ENCODE results near the gene MTRR.

Gene MTRR

DNA sequence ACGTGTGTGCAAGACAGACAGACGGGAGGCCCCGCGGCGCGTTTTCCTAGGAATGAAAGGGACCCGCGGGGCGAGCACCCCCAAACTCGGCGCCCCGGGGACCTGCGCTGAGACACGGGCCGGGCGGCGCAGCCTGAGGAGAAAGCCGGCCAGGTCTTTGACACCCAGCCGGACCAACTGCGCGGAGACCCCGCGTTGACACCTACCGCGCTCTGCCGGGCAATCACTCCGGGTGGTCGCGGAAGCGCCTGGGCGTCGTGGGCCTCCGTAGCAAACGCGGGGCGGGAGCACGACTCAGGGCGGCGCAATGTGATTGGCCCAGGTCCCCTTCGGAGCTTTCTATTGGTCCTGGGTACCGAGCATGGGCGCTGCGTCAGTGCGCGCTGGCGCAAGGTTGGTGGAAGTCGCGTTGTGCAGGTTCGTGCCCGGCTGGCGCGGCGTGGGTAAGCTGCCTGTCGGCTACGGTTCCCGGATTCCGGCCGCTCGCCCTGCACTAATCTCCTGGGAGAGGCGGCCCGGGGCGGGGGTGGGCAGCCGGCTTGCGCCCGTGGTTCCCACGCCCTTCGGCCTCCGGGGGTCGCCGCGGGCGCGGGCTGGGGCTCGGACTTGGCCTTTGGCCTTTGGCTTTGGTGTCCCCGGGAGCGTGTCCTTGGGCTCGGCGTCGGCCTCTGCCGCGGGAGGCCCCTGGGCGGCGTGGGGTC is at the start of gene MTRR, which contains the start of gene FASTKD3 (continued):
- TF ChIP-seq ZSCAN23 (tag by site-specific recombination; IDR thresholded peaks at IDR 0.05), result no peak
- TF ChIP-seq, protein P1, sequence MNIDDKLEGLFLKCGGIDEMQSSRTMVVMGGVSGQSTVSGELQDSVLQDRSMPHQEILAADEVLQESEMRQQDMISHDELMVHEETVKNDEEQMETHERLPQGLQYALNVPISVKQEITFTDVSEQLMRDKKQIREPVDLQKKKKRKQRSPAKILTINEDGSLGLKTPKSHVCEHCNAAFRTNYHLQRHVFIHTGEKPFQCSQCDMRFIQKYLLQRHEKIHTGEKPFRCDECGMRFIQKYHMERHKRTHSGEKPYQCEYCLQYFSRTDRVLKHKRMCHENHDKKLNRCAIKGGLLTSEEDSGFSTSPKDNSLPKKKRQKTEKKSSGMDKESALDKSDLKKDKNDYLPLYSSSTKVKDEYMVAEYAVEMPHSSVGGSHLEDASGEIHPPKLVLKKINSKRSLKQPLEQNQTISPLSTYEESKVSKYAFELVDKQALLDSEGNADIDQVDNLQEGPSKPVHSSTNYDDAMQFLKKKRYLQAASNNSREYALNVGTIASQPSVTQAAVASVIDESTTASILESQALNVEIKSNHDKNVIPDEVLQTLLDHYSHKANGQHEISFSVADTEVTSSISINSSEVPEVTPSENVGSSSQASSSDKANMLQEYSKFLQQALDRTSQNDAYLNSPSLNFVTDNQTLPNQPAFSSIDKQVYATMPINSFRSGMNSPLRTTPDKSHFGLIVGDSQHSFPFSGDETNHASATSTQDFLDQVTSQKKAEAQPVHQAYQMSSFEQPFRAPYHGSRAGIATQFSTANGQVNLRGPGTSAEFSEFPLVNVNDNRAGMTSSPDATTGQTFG (tag by site-specific recombination; IDR thresholded peaks at IDR 0.05; ENCODE audit: borderline replicate concordance), result no peak
- no peak for TF ChIP-seq RBAK (tag by site-specific recombination; IDR thresholded peaks at IDR 0.05)
- no peak for TF ChIP-seq ZNF239 (tag by site-specific recombination; IDR thresholded peaks at IDR 0.05)
- peak; percentile 98 for TF ChIP-seq GLIS2 (tag by site-specific recombination; IDR thresholded peaks at IDR 0.05)
- TF ChIP-seq, protein P2, sequence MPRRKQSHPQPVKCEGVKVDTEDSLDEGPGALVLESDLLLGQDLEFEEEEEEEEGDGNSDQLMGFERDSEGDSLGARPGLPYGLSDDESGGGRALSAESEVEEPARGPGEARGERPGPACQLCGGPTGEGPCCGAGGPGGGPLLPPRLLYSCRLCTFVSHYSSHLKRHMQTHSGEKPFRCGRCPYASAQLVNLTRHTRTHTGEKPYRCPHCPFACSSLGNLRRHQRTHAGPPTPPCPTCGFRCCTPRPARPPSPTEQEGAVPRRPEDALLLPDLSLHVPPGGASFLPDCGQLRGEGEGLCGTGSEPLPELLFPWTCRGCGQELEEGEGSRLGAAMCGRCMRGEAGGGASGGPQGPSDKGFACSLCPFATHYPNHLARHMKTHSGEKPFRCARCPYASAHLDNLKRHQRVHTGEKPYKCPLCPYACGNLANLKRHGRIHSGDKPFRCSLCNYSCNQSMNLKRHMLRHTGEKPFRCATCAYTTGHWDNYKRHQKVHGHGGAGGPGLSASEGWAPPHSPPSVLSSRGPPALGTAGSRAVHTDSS (tag by site-specific recombination; IDR thresholded peaks at IDR 0.05), result no peak
- TF ChIP-seq, protein P3, sequence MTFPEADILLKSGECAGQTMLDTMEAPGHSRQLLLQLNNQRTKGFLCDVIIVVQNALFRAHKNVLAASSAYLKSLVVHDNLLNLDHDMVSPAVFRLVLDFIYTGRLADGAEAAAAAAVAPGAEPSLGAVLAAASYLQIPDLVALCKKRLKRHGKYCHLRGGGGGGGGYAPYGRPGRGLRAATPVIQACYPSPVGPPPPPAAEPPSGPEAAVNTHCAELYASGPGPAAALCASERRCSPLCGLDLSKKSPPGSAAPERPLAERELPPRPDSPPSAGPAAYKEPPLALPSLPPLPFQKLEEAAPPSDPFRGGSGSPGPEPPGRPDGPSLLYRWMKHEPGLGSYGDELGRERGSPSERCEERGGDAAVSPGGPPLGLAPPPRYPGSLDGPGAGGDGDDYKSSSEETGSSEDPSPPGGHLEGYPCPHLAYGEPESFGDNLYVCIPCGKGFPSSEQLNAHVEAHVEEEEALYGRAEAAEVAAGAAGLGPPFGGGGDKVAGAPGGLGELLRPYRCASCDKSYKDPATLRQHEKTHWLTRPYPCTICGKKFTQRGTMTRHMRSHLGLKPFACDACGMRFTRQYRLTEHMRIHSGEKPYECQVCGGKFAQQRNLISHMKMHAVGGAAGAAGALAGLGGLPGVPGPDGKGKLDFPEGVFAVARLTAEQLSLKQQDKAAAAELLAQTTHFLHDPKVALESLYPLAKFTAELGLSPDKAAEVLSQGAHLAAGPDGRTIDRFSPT (tag by site-specific recombination; IDR thresholded peaks at IDR 0.05), result peak; percentile 99
- no peak for TF ChIP-seq ZNF747 (tag by site-specific recombination; IDR thresholded peaks at IDR 0.05)
- no peak for TF ChIP-seq ZNF175 (tag by site-specific recombination; IDR thresholded peaks at IDR 0.05)
- TF ChIP-seq, protein P4, sequence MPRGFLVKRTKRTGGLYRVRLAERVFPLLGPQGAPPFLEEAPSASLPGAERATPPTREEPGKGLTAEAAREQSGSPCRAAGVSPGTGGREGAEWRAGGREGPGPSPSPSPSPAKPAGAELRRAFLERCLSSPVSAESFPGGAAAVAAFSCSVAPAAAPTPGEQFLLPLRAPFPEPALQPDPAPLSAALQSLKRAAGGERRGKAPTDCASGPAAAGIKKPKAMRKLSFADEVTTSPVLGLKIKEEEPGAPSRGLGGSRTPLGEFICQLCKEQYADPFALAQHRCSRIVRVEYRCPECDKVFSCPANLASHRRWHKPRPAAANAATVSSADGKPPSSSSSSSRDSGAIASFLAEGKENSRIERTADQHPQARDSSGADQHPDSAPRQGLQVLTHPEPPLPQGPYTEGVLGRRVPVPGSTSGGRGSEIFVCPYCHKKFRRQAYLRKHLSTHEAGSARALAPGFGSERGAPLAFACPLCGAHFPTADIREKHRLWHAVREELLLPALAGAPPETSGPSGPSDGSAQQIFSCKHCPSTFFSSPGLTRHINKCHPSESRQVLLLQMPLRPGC (tag by site-specific recombination; IDR thresholded peaks at IDR 0.05), result no peak; the same call in none of the 2 replicates
- 0 out of 2 replicates have a peak, but pooled peaks have one; percentile 7 for TF ChIP-seq ZSCAN30 (tag by site-specific recombination; IDR thresholded peaks at IDR 0.05)
- TF ChIP-seq ZNF138 (tag by site-specific recombination; IDR thresholded peaks at IDR 0.05; ENCODE audit: borderline replicate concordance), result no peak
- TF ChIP-seq, protein P5, sequence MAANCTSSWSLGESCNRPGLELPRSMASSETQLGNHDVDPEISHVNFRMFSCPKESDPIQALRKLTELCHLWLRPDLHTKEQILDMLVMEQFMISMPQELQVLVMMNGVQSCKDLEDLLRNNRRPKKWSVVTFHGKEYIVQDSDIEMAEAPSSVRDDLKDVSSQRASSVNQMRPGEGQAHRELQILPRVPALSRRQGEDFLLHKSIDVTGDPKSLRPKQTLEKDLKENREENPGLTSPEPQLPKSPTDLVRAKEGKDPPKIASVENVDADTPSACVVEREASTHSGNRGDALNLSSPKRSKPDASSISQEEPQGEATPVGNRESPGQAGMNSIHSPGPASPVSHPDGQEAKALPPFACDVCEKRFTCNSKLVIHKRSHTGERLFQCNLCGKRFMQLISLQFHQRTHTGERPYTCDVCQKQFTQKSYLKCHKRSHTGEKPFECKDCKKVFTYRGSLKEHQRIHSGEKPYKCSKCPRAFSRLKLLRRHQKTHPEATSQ (tag by site-specific recombination; IDR thresholded peaks at IDR 0.05), result 0 out of 2 replicates have a peak, but pooled peaks have one; percentile 29
- TF ChIP-seq ZNF140 (tag by site-specific recombination; IDR thresholded peaks at IDR 0.05), result no peak
- TF ChIP-seq ZNF433 (tag by site-specific recombination; IDR thresholded peaks at IDR 0.05; ENCODE audit: low read depth), result no peak
- no peak for TF ChIP-seq ZNF292 (tag by site-specific recombination; IDR thresholded peaks at IDR 0.05; ENCODE audit: borderline replicate concordance, low read depth)
- TF ChIP-seq ZSCAN16 (tag by site-specific recombination; IDR thresholded peaks at IDR 0.05), result no peak
- no peak for TF ChIP-seq WT1 (tag by site-specific recombination; IDR thresholded peaks at IDR 0.05)
- TF ChIP-seq ZNF169 (tag by site-specific recombination; IDR thresholded peaks at IDR 0.05), result no peak
- TF ChIP-seq, protein P6, sequence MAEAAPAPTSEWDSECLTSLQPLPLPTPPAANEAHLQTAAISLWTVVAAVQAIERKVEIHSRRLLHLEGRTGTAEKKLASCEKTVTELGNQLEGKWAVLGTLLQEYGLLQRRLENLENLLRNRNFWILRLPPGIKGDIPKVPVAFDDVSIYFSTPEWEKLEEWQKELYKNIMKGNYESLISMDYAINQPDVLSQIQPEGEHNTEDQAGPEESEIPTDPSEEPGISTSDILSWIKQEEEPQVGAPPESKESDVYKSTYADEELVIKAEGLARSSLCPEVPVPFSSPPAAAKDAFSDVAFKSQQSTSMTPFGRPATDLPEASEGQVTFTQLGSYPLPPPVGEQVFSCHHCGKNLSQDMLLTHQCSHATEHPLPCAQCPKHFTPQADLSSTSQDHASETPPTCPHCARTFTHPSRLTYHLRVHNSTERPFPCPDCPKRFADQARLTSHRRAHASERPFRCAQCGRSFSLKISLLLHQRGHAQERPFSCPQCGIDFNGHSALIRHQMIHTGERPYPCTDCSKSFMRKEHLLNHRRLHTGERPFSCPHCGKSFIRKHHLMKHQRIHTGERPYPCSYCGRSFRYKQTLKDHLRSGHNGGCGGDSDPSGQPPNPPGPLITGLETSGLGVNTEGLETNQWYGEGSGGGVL (tag by site-specific recombination; IDR thresholded peaks at IDR 0.05), result no peak
- TF ChIP-seq ZNF610 (tag by site-specific recombination; IDR thresholded peaks at IDR 0.05; ENCODE audit: borderline replicate concordance), result peak; percentile 9; the same call in 1 of the 2 replicates
- TF ChIP-seq, protein P7, sequence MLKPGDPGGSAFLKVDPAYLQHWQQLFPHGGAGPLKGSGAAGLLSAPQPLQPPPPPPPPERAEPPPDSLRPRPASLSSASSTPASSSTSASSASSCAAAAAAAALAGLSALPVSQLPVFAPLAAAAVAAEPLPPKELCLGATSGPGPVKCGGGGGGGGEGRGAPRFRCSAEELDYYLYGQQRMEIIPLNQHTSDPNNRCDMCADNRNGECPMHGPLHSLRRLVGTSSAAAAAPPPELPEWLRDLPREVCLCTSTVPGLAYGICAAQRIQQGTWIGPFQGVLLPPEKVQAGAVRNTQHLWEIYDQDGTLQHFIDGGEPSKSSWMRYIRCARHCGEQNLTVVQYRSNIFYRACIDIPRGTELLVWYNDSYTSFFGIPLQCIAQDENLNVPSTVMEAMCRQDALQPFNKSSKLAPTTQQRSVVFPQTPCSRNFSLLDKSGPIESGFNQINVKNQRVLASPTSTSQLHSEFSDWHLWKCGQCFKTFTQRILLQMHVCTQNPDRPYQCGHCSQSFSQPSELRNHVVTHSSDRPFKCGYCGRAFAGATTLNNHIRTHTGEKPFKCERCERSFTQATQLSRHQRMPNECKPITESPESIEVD (tag by site-specific recombination; IDR thresholded peaks at IDR 0.05), result no peak
- TF ChIP-seq KLF16 (tag by site-specific recombination; IDR thresholded peaks at IDR 0.05), result peak; percentile 55; the same call in 1 of the 2 replicates
- no peak for TF ChIP-seq ZNF670 (tag by site-specific recombination; IDR thresholded peaks at IDR 0.05; ENCODE audit: low read depth)
- no peak for TF ChIP-seq ZNF654 (tag by site-specific recombination; IDR thresholded peaks at IDR 0.05; ENCODE audit: low read depth)
- TF ChIP-seq ZNF830 (tag by site-specific recombination; IDR thresholded peaks at IDR 0.05; ENCODE audit: low read depth), result no peak
- no peak for TF ChIP-seq ZNF10 (tag by site-specific recombination; IDR thresholded peaks at IDR 0.05)

All from HEK293 (cell line).